SK-N-SH (cell line): ENCODE results near the gene INSC. TPM values are rescaled to one million over a fixed set of nuclear protein-coding genes. Genes with fewer than 3 reads are reported as not detected.

Source experiments
- CHD2 ChIP-seq: fragments of 150-350 bp; IDR thresholded peaks from 2 replicates; pipeline ENCODE4 v1.6.1; 2018; ENCODE audit warnings: low read length; ENCODE audit not compliant: partially characterized antibody
- FOXJ3 ChIP-seq: sonication (generic); formaldehyde crosslinking; IDR thresholded peaks from 2 replicates; pipeline ENCODE4 v1.5.1; 2020; ENCODE audit warnings: mild to moderate bottlenecking, missing genetic modification reagents
- FOXM1 ChIP-seq: IDR thresholded peaks from 2 replicates; pipeline ENCODE4 v1.4.0; 2012; ENCODE audit warnings: low read depth, mild to moderate bottlenecking
- GATA2 ChIP-seq: sonication (generic); formaldehyde crosslinking; IDR thresholded peaks from 2 replicates; pipeline ENCODE4 v1.5.0; 2020; ENCODE audit warnings: mild to moderate bottlenecking, missing genetic modification reagents
- IRF3 ChIP-seq: fragments of 150-350 bp; IDR thresholded peaks from 2 replicates; pipeline ENCODE4 v1.6.1; 2016; ENCODE audit warnings: mild to moderate bottlenecking, low read depth, low read length
- NRF1 ChIP-seq: IDR thresholded peaks from 2 replicates; pipeline ENCODE4 v1.6.1; 2012; ENCODE audit warnings: low read depth, mild to moderate bottlenecking, low read length
- PBX3 ChIP-seq: IDR thresholded peaks from 2 replicates; pipeline ENCODE4; 2012
- RAD21 ChIP-seq: IDR thresholded peaks from 2 replicates; pipeline ENCODE4 v1.6.1; 2012; ENCODE audit warnings: mild to moderate bottlenecking, low read length
- RCOR1 ChIP-seq: fragments of 150-350 bp; IDR thresholded peaks from 2 replicates; pipeline ENCODE4 v1.6.1; 2017; ENCODE audit warnings: antibody characterized with exemption, low read length
- RXRA ChIP-seq: IDR thresholded peaks from 2 replicates; pipeline ENCODE4 v1.4.0; 2012; ENCODE audit warnings: low read depth, mild to moderate bottlenecking, borderline replicate concordance
- SIN3A ChIP-seq: IDR thresholded peaks from 2 replicates; pipeline ENCODE4 v1.6.1; 2012; ENCODE audit warnings: low read depth, mild to moderate bottlenecking, low read length, moderate library complexity, borderline replicate concordance
- SMC3 ChIP-seq: IDR thresholded peaks from 2 replicates; pipeline ENCODE4 v1.6.1; 2012; ENCODE audit warnings: low read depth, low read length, improper control_type of control experiment
- TAF1 ChIP-seq: IDR thresholded peaks from 2 replicates; pipeline ENCODE4 v1.6.1; 2012; ENCODE audit warnings: low read depth, mild to moderate bottlenecking, low read length, moderate library complexity, borderline replicate concordance
- TEAD4 ChIP-seq: IDR thresholded peaks from 2 replicates; pipeline ENCODE4 v1.4.0; 2012; ENCODE audit warnings: mild to moderate bottlenecking, borderline replicate concordance; ENCODE audit not compliant: insufficient read depth
- USF1 ChIP-seq: IDR thresholded peaks from 2 replicates; pipeline ENCODE4 v1.4.0; 2012; ENCODE audit warnings: low read depth, borderline replicate concordance
- USF2 ChIP-seq: fragments of 150-350 bp; IDR thresholded peaks from 2 replicates; pipeline ENCODE4 v1.6.1; 2017; ENCODE audit warnings: antibody characterized with exemption, low read length, low read depth, borderline replicate concordance
- ZBTB33 ChIP-seq: IDR thresholded peaks from 2 replicates; pipeline ENCODE4 v1.4.0; 2012; ENCODE audit warnings: low read depth, borderline replicate concordance
- polyA plus RNA-seq, 3 experiments: library from polyadenylated mRNA; depleted of rRNA; stranded (reverse); fragments of >200 nt; gene quantifications; 2 replicates each; pipeline ENCODE4 v1.2.3, GENCODE V29; 2012

Gene INSC
- polyA plus RNA-seq, 1 of the 3 experiments (the other 2 are of a cell fraction): not detected

GRCh38 chr11:15074206-15075161, 40.2 kb upstream of the INSC start (continued):
- no peak for TF ChIP-seq SIN3A
- no peak for TF ChIP-seq ZBTB33
- TF ChIP-seq FOXM1: no peak
- peak; percentile 87 for TF ChIP-seq SMC3
- no peak for TF ChIP-seq USF2
- TF ChIP-seq RCOR1: no peak
- TF ChIP-seq IRF3: no peak
- TF ChIP-seq CHD2: no peak
- no peak for TF ChIP-seq TAF1
- peak; percentile 83 for TF ChIP-seq RAD21
- TF ChIP-seq TEAD4: no peak
- TF ChIP-seq RXRA: no peak
- no peak for TF ChIP-seq NRF1
- TF ChIP-seq USF1: peak; percentile 53; the same call in 1 of the 2 replicates
- TF ChIP-seq PBX3: no peak
- TF ChIP-seq FOXJ3 (CRISPR knock-in tag): 0 out of 2 replicates have a peak, but pooled peaks have one; percentile 31
- no peak for TF ChIP-seq GATA2
